HG03064 (cell line): Measurements from ENCODE around the gene CFAP73.
"Not testable (repeated sequence)": the region's sequence is repeated elsewhere in the genome, so short reads cannot be mapped to it uniquely, and the experiment has no call there.

ENCODE experiments used
- ATAC-seq: cut with Tn5 transposase; IDR thresholded peaks from one replicate; pipeline ENCODE4 v1.9.1; 2021; ENCODE audit warnings: low read depth; ENCODE audit not compliant: unreplicated experiment

Gene CFAP73

GRCh38 chr12:113149361-113150150 is at the start of gene CFAP73:
TSS of gene CFAP73 (plus strand) at chr12:113149724. CDS start at chr12:113149858, 134 bp downstream.
- no peak for ATAC-seq

GRCh38 chr12:113099764-113100163 is 49.8 kb upstream of the CFAP73 start:
- no peak for ATAC-seq

GRCh38 chr12:113101751-113102150 is 47.8 kb upstream of the CFAP73 start:
- no peak for ATAC-seq

- ATAC-seq: no peak
Observed at GRCh38 chr12:113102811-113103210, 46.7 kb upstream of the CFAP73 start.

- no peak for ATAC-seq
Observed at GRCh38 chr12:113103756-113104450, 45.6 kb upstream of the CFAP73 start.

- ATAC-seq: no peak
Observed at GRCh38 chr12:113104953-113105510, 44.5 kb upstream of the CFAP73 start.

GRCh38 chr12:113105606-113106271 is 43.8 kb upstream of the CFAP73 start:
- no peak for ATAC-seq

GRCh38 chr12:113106361-113106760 is 43.2 kb upstream of the CFAP73 start:
- ATAC-seq: no peak

GRCh38 chr12:113108308-113108707 is 41.2 kb upstream of the CFAP73 start:
- ATAC-seq: no peak

- ATAC-seq: no peak
Observed at GRCh38 chr12:113109360-113109759, 40.2 kb upstream of the CFAP73 start.

GRCh38 chr12:113109872-113110599 is 39.5 kb upstream of the CFAP73 start:
- ATAC-seq: no peak

- ATAC-seq: no peak
Observed at GRCh38 chr12:113111247-113111646, 38.3 kb upstream of the CFAP73 start.

GRCh38 chr12:113112043-113112899 is 37.3 kb upstream of the CFAP73 start:
- ATAC-seq: no peak

- ATAC-seq: no peak
Observed at GRCh38 chr12:113113397-113113796, 36.1 kb upstream of the CFAP73 start.

- ATAC-seq: no peak
Observed at GRCh38 chr12:113114447-113115178, 34.9 kb upstream of the CFAP73 start.

- ATAC-seq: no peak
Observed at GRCh38 chr12:113115455-113116126, 33.9 kb upstream of the CFAP73 start.

- no peak for ATAC-seq
Observed at GRCh38 chr12:113116875-113117274, 32.6 kb upstream of the CFAP73 start.

GRCh38 chr12:113117684-113118083 is 31.8 kb upstream of the CFAP73 start:
- not testable (repeated sequence) for ATAC-seq
